ENCODE measurements around the gene RBM10. TPM values are rescaled to one million over a fixed set of nuclear protein-coding genes. Genes with fewer than 3 reads are reported as not detected.

The RBM10 gene, protein sequence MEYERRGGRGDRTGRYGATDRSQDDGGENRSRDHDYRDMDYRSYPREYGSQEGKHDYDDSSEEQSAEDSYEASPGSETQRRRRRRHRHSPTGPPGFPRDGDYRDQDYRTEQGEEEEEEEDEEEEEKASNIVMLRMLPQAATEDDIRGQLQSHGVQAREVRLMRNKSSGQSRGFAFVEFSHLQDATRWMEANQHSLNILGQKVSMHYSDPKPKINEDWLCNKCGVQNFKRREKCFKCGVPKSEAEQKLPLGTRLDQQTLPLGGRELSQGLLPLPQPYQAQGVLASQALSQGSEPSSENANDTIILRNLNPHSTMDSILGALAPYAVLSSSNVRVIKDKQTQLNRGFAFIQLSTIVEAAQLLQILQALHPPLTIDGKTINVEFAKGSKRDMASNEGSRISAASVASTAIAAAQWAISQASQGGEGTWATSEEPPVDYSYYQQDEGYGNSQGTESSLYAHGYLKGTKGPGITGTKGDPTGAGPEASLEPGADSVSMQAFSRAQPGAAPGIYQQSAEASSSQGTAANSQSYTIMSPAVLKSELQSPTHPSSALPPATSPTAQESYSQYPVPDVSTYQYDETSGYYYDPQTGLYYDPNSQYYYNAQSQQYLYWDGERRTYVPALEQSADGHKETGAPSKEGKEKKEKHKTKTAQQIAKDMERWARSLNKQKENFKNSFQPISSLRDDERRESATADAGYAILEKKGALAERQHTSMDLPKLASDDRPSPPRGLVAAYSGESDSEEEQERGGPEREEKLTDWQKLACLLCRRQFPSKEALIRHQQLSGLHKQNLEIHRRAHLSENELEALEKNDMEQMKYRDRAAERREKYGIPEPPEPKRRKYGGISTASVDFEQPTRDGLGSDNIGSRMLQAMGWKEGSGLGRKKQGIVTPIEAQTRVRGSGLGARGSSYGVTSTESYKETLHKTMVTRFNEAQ
- 44.0 and 69.6 TPM in 2 replicates for total RNA-seq

DNA sequence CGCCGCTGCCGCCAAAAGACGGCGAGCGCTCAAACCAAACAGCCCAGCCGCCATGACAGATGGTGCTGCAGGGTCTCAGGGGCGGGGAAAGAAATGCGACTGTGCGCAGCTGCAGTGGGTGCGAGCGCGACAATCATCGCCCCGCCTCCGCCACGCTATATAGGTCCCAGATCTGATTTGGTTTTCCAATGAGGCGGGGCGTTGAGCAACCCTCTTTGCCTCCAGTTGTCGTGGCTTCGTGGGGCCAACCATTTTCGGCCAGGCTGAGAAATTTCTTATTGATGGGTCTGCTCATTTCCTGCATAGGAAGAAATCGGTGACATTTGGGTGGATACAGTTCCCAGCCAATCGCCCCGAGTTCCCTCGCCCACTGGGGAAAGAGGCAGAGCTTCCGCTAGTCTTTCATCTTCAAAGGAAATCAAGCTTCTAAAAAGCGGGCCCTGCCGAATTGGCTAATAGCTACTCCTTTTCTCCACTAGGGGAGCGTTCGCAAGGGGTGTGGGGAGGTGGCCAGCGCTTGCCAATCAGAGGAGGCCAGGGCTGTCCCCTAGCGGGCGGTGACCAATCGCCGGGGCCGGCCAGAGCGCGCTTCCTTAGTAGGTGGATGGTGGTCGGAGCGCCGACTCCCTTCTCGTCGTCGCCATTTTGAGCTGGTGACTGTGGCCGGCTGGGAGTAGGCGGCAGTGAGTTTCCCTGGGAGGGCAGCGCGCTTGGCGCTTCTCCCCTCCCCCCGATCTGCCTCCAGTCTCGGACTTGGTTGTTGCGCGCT is at the start of gene RBM10, which contains the start of gene NDUFB11:
TSS of gene RBM10 (plus strand) at position 596 of the 769 bp plus-strand sequence. CDS start 2,261 bp downstream, outside the sequence.
TSS of gene NDUFB11 (minus strand) at position 77 of the 769 bp plus-strand sequence. CDS start at position 54, 23 bp downstream.

DNA sequence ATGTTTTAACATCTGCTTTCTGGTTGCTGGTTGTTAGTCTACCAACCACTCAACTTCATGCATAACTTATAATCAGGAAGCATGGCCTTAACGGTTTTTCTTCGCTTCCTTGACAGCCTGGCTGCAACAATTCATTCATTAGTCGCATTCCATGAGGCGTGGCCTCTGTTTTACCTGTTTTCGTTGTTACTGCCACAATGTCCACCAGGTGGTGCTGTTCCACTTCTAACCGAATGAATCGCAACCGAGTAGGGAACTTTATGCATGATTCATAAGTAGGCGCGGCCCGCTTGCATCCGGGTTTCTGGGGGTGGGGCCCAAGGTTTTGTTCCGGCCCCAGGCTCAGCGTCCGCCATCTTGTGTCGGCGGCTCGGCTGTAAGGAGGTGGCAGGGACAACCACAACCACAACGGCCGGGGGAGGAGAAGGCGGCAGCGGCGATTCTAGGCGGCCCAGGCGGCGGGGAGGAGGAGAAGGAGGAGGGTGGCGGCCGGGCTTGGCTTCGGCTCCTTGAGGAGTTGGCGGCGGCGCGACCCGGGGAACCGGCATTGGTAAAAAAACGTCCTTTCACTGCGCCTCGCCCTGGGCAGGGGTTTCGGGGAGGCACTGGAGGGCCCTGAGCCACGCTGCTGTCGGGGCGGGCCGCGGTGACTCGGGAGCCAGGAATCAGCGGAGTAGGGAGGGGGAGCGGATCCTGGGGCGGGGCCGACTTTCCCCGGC is 48.6 kb downstream of the RBM10 start, which contains the start of gene UBA1:
TSS of gene UBA1 (plus strand) at position 355 of the 719 bp plus-strand sequence. CDS start 4,974 bp downstream, outside the sequence.

DNA sequence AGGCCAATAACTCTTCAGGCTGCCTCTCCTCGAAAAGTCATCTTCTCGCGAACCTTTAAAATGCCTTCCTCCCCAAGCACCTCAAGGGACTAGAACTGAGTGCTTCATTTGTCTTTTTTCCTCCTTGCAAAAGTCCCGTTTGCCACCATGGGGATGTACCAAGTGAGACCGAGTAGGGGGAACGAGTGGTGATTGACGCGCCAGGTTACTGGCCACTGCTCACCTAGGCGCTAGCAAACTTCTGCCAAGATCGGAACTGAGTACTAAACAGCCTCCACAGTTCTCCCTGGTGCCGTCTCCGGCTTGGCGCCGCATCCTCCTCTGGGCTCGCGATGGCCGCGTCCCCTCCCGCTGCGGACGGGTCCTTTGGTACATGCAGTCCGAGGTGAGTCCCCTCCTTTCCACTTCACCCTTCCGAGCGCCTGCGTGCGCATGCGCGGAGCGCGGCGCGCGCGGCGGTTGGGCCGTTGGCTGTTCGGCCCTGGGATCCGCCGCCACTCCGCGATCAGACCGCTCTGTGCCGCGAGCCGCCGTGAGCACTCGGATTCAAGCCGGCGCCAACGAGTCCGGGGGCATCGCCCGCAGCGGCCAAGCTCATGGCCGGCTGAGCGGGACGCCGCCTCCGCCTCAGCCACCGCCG is 73.4 kb downstream of the RBM10 start, which contains the start of gene CDK16:
TSS of gene CDK16 (plus strand) at position 402 of the 640 bp plus-strand sequence. CDS start 4,877 bp downstream, outside the sequence.

DNA sequence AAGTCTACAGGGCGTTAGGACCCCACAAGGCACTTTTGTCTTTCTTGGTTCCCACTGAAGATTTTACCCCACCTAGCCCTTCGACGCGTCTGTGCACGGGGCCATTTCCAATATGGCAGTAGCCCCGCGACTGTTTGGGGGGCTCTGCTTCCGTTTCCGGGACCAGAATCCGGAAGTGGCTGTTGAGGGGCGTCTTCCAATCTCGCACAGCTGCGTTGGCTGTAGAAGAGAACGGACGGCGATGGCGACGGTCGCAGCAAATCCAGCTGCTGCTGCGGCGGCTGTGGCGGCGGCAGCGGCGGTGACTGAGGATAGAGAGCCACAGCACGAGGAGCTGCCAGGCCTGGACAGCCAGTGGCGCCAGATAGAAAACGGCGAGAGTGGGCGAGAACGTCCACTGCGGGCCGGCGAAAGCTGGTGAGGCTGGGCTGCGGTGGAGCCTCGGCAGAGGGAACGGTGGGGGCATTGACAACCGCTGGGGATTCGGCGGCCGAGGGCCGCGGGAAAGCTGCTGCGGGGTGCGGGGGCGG is 87.8 kb downstream of the RBM10 start, which contains the start of gene USP11:
TSS of gene USP11 (plus strand) at position 207 of the 530 bp plus-strand sequence. CDS start at position 242, 35 bp downstream.

Small RNAs within 50 kb of the gene (small RNA-seq; reads per million reads assigned to genes)
- gene RNU12-2P (ENCODE audit: low replicate concordance), result 0.75 reads per million, percentile 33 among the genes with 10 or more reads in this experiment

Other genes with a start within 250 kb of the RBM10 start
- gene JADE3, start 232.8 kb upstream of the RBM10 start, total RNA-seq, result 2.6 and 5.5 TPM in 2 replicates
- 1.1 TPM in 1 of 2 replicates, not detected in the other for gene RGN, start 66.8 kb upstream of the RBM10 start, total RNA-seq
- 42.8 and 78.1 TPM in 2 replicates for gene NDUFB11, start 519 bp upstream of the RBM10 start, total RNA-seq
- gene UBA1, start 48.6 kb downstream of the RBM10 start, total RNA-seq, result 203 and 230 TPM in 2 replicates
- 127 and 143 TPM in 2 replicates for gene CDK16, start 73.5 kb downstream of the RBM10 start, total RNA-seq
- gene USP11, start 87.8 kb downstream of the RBM10 start, total RNA-seq, result 47.7 and 65.2 TPM in 2 replicates
- under 0.01 TPM in 1 of 2 replicates, not detected in the other for gene ZNF157, start 225.4 kb downstream of the RBM10 start, total RNA-seq

All from placental pericyte (primary cell).